Right atrium auricular region (tissue), 2 donors: ENCODE results near the gene IMPA2. TPM values are rescaled to one million over a fixed set of nuclear protein-coding genes. Genes with fewer than 3 reads are reported as not detected.

Experiments used
- DNase-seq: peaks from one replicate; pipeline ENCODE4 v3.0.0-alpha.2; 2019; ENCODE audit warnings: low spot score
- H3K27ac ChIP-seq, 2 donors: fragments of 200-600 bp; sonication (generic); 1 replicate in 1 of 2; 2 replicates in 1 of 2; pipeline ENCODE4 v1.5.1; 2016 to 2019
- H3K27me3 ChIP-seq, 2 donors: fragments of 200-600 bp; sonication (generic); one replicate each; pipeline versions ENCODE4 v1.5.1 to v1.6.0; 2017 to 2019
- H3K36me3 ChIP-seq: fragments of 200-600 bp; sonication (generic); one replicate; pipeline ENCODE4 v1.5.1; 2016
- H3K4me1 ChIP-seq, 2 donors: fragments of 200-600 bp; sonication (generic); one replicate each; pipeline versions ENCODE4 v1.5.1 to v1.6.0; 2017 to 2019
- H3K4me3 ChIP-seq, 2 donors: fragments of 200-600 bp; sonication (generic); 1 replicate in 1 of 2; 2 replicates in 1 of 2; pipeline ENCODE4 v1.5.1; 2017 to 2019; ENCODE audit warnings: mild to moderate bottlenecking in 1 of 2, moderate library complexity in 1 of 2
- H3K9me3 ChIP-seq, 2 donors: fragments of 200-600 bp; sonication (generic); one replicate each; pipeline ENCODE4 v1.5.1; 2019
- CTCF ChIP-seq, 2 donors: fragments of 200-600 bp; sonication (generic); IDR thresholded peaks; one replicate each; pipeline ENCODE4 v1.5.1; 2019; ENCODE audit warnings: antibody characterized with exemption in 2 of 2
- total RNA-seq, 2 donors: library from RNA; depleted of rRNA; stranded (reverse); fragments of >200 nt; gene quantifications; one replicate each; pipeline ENCODE4 v1.1.0, GENCODE V29; 2016

The IMPA2 gene
- total RNA-seq, 2 donors from 2014 or later: 20.2 to 22.9 TPM

- DNase-seq: no peak
- Histone ChIP-seq H3K9me3 (no peaks in the 10 kb centered on the region), H3K27ac (no peak overlapping the region), H3K4me1 (no peaks in the 10 kb centered on the region), H3K4me3 (no peak overlapping the region), H3K36me3 (no peaks in the 10 kb centered on the region), H3K27me3 (no peaks in the 10 kb centered on the region)
- TF ChIP-seq CTCF (IDR thresholded peaks at IDR 0.05): no peak
Observed at GRCh38 chr18:11972371-11973174, 8.7 kb upstream of the IMPA2 start.

GRCh38 chr18:11974741-11975325 is 6.5 kb upstream of the IMPA2 start:
- no peak for DNase-seq
- Histone ChIP-seq H3K27me3 (no peaks in the 10 kb centered on the region), H3K27ac (no peak overlapping the region), H3K4me1 (peaks cover 0 to 3% of the 10 kb centered on the region in 2 donors), H3K4me3 (no peak overlapping the region), H3K9me3 (no peaks in the 10 kb centered on the region), H3K36me3 (no peaks in the 10 kb centered on the region)
- no peak for TF ChIP-seq CTCF (IDR thresholded peaks at IDR 0.05)

- Histone ChIP-seq H3K36me3 (no peaks in the 10 kb centered on the region), H3K4me3 (no peak overlapping the region), H3K9me3 (no peaks in the 10 kb centered on the region), H3K27me3 (no peaks in the 10 kb centered on the region), H3K27ac (no peak overlapping the region), H3K4me1 (peaks cover 0 to 10% of the 10 kb centered on the region in 2 donors)
- no peak for TF ChIP-seq CTCF (IDR thresholded peaks at IDR 0.05)
- DNase-seq: no peak
Observed at GRCh38 chr18:11975723-11976122, 5.6 kb upstream of the IMPA2 start.

GRCh38 chr18:11976315-11977152 is 4.8 kb upstream of the IMPA2 start:
- Histone ChIP-seq H3K27me3 (no peaks in the 10 kb centered on the region), H3K4me1 (peaks cover 0 to 10% of the 10 kb centered on the region in 2 donors), H3K9me3 (no peaks in the 10 kb centered on the region), H3K27ac (no peak overlapping the region), H3K4me3 (no peak overlapping the region), H3K36me3 (no peaks in the 10 kb centered on the region)
- no peak for DNase-seq
- TF ChIP-seq CTCF (IDR thresholded peaks at IDR 0.05): no peak

- no peaks in the 10 kb centered on the region for H3K27me3 ChIP-seq
- no peak overlapping the region for H3K4me3 ChIP-seq
- H3K9me3 ChIP-seq: no peaks in the 10 kb centered on the region
- H3K27ac ChIP-seq: no peak overlapping the region
- peaks cover 0 to 15% of the 10 kb centered on the region in 2 donors for H3K4me1 ChIP-seq
- TF ChIP-seq CTCF (IDR thresholded peaks at IDR 0.05): no peak
- no peaks in the 10 kb centered on the region for H3K36me3 ChIP-seq
- DNase-seq: no peak
Observed at GRCh38 chr18:11977153-11977466, 4.2 kb upstream of the IMPA2 start.
